ENCODE data around the gene MINAR1.

MINAR1 gene

GRCh38 chr15:79436037-79436780 is 4.1 kb downstream of the MINAR1 start:
- DNase-seq = no peak

GRCh38 chr15:79437275-79438000 is 5.3 kb downstream of the MINAR1 start:
- in situ Hi-C loops (cut with HindIII; ENCODE audit: low pct_ligation_motif_present, low sequenced_read_pairs) = no loop called here
- no peak for DNase-seq
- Histone ChIP-seq H3K27ac (no peak overlapping the region), H3K27me3 (replicated peaks) (peaks cover 23% of the 10 kb centered on the region), H3K36me3 (replicated peaks) (no peaks in the 10 kb centered on the region), H3K4me3 (ENCODE audit: low read depth, low read length) (no peak overlapping the region)
- TF ChIP-seq CTCF (IDR thresholded peaks at IDR 0.05; ENCODE audit: low read depth, low read length, missing control alignments) = no peak

More at GRCh38 chr15:79436037-79436780, 4.1 kb downstream of the MINAR1 start:
- H3K27ac ChIP-seq = no peak overlapping the region
- in situ Hi-C loops (cut with HindIII; ENCODE audit: low pct_ligation_motif_present, low sequenced_read_pairs) = no loop called here
- no peaks in the 10 kb centered on the region for H3K36me3 ChIP-seq (replicated peaks)
- H3K4me3 ChIP-seq (ENCODE audit: low read depth, low read length) = no peak overlapping the region
- TF ChIP-seq CTCF (IDR thresholded peaks at IDR 0.05; ENCODE audit: low read depth, low read length, missing control alignments) = no peak
- peaks cover 30% of the 10 kb centered on the region for H3K27me3 ChIP-seq (replicated peaks)

- no peak overlapping the region for H3K27ac ChIP-seq
- in situ Hi-C loops (cut with HindIII; ENCODE audit: low pct_ligation_motif_present, low sequenced_read_pairs) = no loop called here
- H3K36me3 ChIP-seq (replicated peaks) = no peaks in the 10 kb centered on the region
- DNase-seq = no peak
- peaks cover 6% of the 10 kb centered on the region for H3K27me3 ChIP-seq (replicated peaks)
- H3K4me3 ChIP-seq (ENCODE audit: low read depth, low read length) = no peak overlapping the region
- TF ChIP-seq CTCF (IDR thresholded peaks at IDR 0.05; ENCODE audit: low read depth, low read length, missing control alignments) = no peak
Measured at GRCh38 chr15:79439236-79439635, 7.1 kb downstream of the MINAR1 start.

- Histone ChIP-seq H3K4me3 (ENCODE audit: low read depth, low read length) (no peak overlapping the region), H3K27ac (no peak overlapping the region), H3K36me3 (replicated peaks) (no peaks in the 10 kb centered on the region), H3K27me3 (replicated peaks) (peaks cover 2% of the 10 kb centered on the region)
- in situ Hi-C loops (cut with HindIII; ENCODE audit: low pct_ligation_motif_present, low sequenced_read_pairs) = no loop called here
- DNase-seq = no peak
- no peak for TF ChIP-seq CTCF (IDR thresholded peaks at IDR 0.05; ENCODE audit: low read depth, low read length, missing control alignments)
Measured at GRCh38 chr15:79440355-79440908, 8.3 kb downstream of the MINAR1 start.

GRCh38 chr15:79442911-79443310 is 10.8 kb downstream of the MINAR1 start:
- no peak for TF ChIP-seq CTCF (IDR thresholded peaks at IDR 0.05; ENCODE audit: low read depth, low read length, missing control alignments)
- H3K27me3 ChIP-seq (replicated peaks) = no peaks in the 10 kb centered on the region
- DNase-seq = no peak
- in situ Hi-C loops (cut with HindIII; ENCODE audit: low pct_ligation_motif_present, low sequenced_read_pairs) = no loop called here
- no peak overlapping the region for H3K27ac ChIP-seq
- no peaks in the 10 kb centered on the region for H3K36me3 ChIP-seq (replicated peaks)
- H3K4me3 ChIP-seq (ENCODE audit: low read depth, low read length) = no peak overlapping the region

Measured in brain microvascular endothelial cell (primary cell).